Gastroesophageal sphincter (tissue), 4 donors: ENCODE results near the gene TBC1D5. TPM values are rescaled to one million over a fixed set of nuclear protein-coding genes. Genes with fewer than 3 reads are reported as not detected.

Experiments used
- ATAC-seq: fragments of 150-250 bp; one replicate; pipeline ENCODE4 v1.9.1; 2016; ENCODE audit warnings: mild to moderate bottlenecking, moderate library complexity
- H3K27ac ChIP-seq, 4 donors: fragments of 200-600 bp; sonication (generic) in 3 of 4; 1 replicate in 3 of 4; 2 replicates in 1 of 4; pipeline ENCODE4 v1.5.1; 2016 to 2019
- H3K27me3 ChIP-seq: fragments of 200-600 bp; sonication (generic); one replicate; pipeline ENCODE4 v1.5.1; 2019
- H3K36me3 ChIP-seq, 2 donors: fragments of 200-600 bp; sonication (generic); one replicate each; pipeline ENCODE4 v1.5.1; 2019; ENCODE audit warnings: control low read depth in 1 of 2
- H3K4me1 ChIP-seq, 3 donors: fragments of 200-600 bp; sonication (generic); 1 replicate in 2 of 3; 2 replicates in 1 of 3; pipeline ENCODE4 v1.5.1; 2016 to 2019; ENCODE audit warnings: control low read depth in 2 of 3
- H3K4me3 ChIP-seq, 2 donors: fragments of 200-600 bp; sonication (generic); one replicate each; pipeline ENCODE4 v1.5.1; 2019; ENCODE audit warnings: mild to moderate bottlenecking in 1 of 2, moderate library complexity in 1 of 2
- H3K9me3 ChIP-seq, 3 donors: fragments of 200-600 bp; sonication (generic); one replicate each; pipeline ENCODE4 v1.5.1; 2017 to 2019; ENCODE audit warnings: control low read depth in 2 of 3
- CTCF ChIP-seq, 4 experiments: fragments of 200-600 bp in 2 of 4; fragments of 450-650 bp in 2 of 4; sonication (generic) in 1 of 4; IDR thresholded peaks; one replicate each; pipeline ENCODE4 v1.5.1; 2017 to 2019; ENCODE audit warnings: antibody characterized with exemption in 4 of 4, mild to moderate bottlenecking in 2 of 4, moderate library complexity in 2 of 4
- EP300 ChIP-seq: sonication (generic); formaldehyde crosslinking; IDR thresholded peaks from one replicate; pipeline ENCODE4 v1.6.1; 2017; ENCODE audit warnings: antibody characterized with exemption, mild to moderate bottlenecking
- POLR2A ChIP-seq, 2 donors: fragments of 450-650 bp; IDR thresholded peaks; one replicate each; pipeline ENCODE4 v1.6.1; 2017; ENCODE audit warnings: antibody characterized with exemption in 2 of 2, mild to moderate bottlenecking in 2 of 2, moderate library complexity in 1 of 2
- POLR2AphosphoS5 ChIP-seq: sonication (generic); formaldehyde crosslinking; IDR thresholded peaks from one replicate; pipeline ENCODE4 v1.6.1; 2017; ENCODE audit warnings: antibody characterized with exemption
- WGBS, 2 donors: methylation state at CpG; one replicate each; pipeline ENCODE4 v1.1.5; 2018; ENCODE audit warnings: low coverage in 1 of 2; 5-methylcytosine and 5-hydroxymethylcytosine counted together
- total RNA-seq, 4 donors: library from RNA; depleted of rRNA; stranded (reverse); fragments of >200 nt; gene quantifications; one replicate each; pipeline ENCODE4 v1.1.0, GENCODE V29; 2016

TBC1D5 gene
- total RNA-seq, 4 donors from 2014 or later, result 59.5 to 66.6 (median 61.6) TPM

- no peaks in the 10 kb centered on the region for H3K27me3 ChIP-seq
- no peak overlapping the region for H3K4me3 ChIP-seq
- peaks cover 0 to 3% (median 0%) of the 10 kb centered on the region in 3 donors for H3K9me3 ChIP-seq
- TF ChIP-seq POLR2A (IDR thresholded peaks at IDR 0.05), result no peak
- TF ChIP-seq CTCF (IDR thresholded peaks at IDR 0.05), result no peak
- TF ChIP-seq EP300, result no peak
- TF ChIP-seq POLR2AphosphoS5, result no peak
- no peak for ATAC-seq
- H3K4me1 ChIP-seq, result no peaks in the 10 kb centered on the region
- no peak overlapping the region for H3K27ac ChIP-seq
- no peaks in the 10 kb centered on the region for H3K36me3 ChIP-seq
- 100% methylated on average over 4 of the region's 5 CpGs; no CpG with 5 or more reads in 1 of the 2 donors for WGBS, 2 donors
These were observed 605.1 kb downstream of the TBC1D5 start for GRCh38 chr3:17137321-17137826.

- 17 to 37% methylated on average over 2 of the region's 11 CpGs for WGBS, 2 donors
- ATAC-seq, result no peak
- H3K36me3 ChIP-seq, result no peaks in the 10 kb centered on the region
- H3K27me3 ChIP-seq, result no peaks in the 10 kb centered on the region
- H3K4me3 ChIP-seq, result no peak overlapping the region
- H3K9me3 ChIP-seq, result peaks cover 0 to 3% (median 0%) of the 10 kb centered on the region in 3 donors
- no peak overlapping the region for H3K27ac ChIP-seq
- TF ChIP-seq EP300, result no peak
- TF ChIP-seq POLR2A (IDR thresholded peaks at IDR 0.05), result no peak
- no peak for TF ChIP-seq CTCF (IDR thresholded peaks at IDR 0.05)
- no peak for TF ChIP-seq POLR2AphosphoS5
- no peaks in the 10 kb centered on the region for H3K4me1 ChIP-seq
These were observed 606.2 kb downstream of the TBC1D5 start for GRCh38 chr3:17136136-17136721.

GRCh38 chr3:17135696-17136095 lies 606.7 kb downstream of the TBC1D5 start:
- Histone ChIP-seq H3K27me3 (no peaks in the 10 kb centered on the region), H3K4me1 (no peaks in the 10 kb centered on the region), H3K27ac (no peak overlapping the region), H3K36me3 (no peaks in the 10 kb centered on the region), H3K9me3 (peaks cover 0 to 3% (median 0%) of the 10 kb centered on the region in 3 donors), H3K4me3 (no peak overlapping the region)
- TF ChIP-seq POLR2AphosphoS5 (no peak), CTCF (IDR thresholded peaks at IDR 0.05) (no peak), EP300 (no peak), POLR2A (IDR thresholded peaks at IDR 0.05) (no peak)
- ATAC-seq, result no peak

GRCh38 chr3:17133632-17134545 lies 608.5 kb downstream of the TBC1D5 start:
- Histone ChIP-seq H3K9me3 (peaks cover 0 to 3% (median 0%) of the 10 kb centered on the region in 3 donors), H3K36me3 (no peaks in the 10 kb centered on the region), H3K4me3 (no peak overlapping the region), H3K27me3 (no peaks in the 10 kb centered on the region), H3K4me1 (no peaks in the 10 kb centered on the region), H3K27ac (no peak overlapping the region)
- TF ChIP-seq POLR2A (IDR thresholded peaks at IDR 0.05) (no peak), EP300 (no peak), CTCF (IDR thresholded peaks at IDR 0.05) (no peak), POLR2AphosphoS5 (no peak)
- 66 to 80% methylated on average over 1 to 9 of the region's 19 CpGs for WGBS, 2 donors
- ATAC-seq, result no peak
